ENCODE data around the gene BBS2. TPM values are rescaled to one million over a fixed set of nuclear protein-coding genes. Genes with fewer than 3 reads are reported as not detected.

The BBS2 gene
- total and polyA plus RNA-seq, 2 of the 13 experiments (the other 11 are each of a cell fraction or from before 2014, with no cell fraction given), result 59.7 to 68.3 TPM

GRCh38 chr16:56519459-56520250 is at the start of gene BBS2 (continued):
- peak; percentile 48; the same call in 1 of the 2 replicates for TF ChIP-seq HOXA3 (CRISPR knock-in tag; IDR thresholded peaks at IDR 0.05)
- TF ChIP-seq SRSF1 (optimal IDR thresholded peaks at IDR 0.05; ENCODE audit: low read depth, low read length), result peak; percentile 86
- TF ChIP-seq ZNF24 (IDR thresholded peaks at IDR 0.05), result no peak
- TF ChIP-seq TCF12 (IDR thresholded peaks at IDR 0.05), result no peak
- TF ChIP-seq TCF12 (CRISPR knock-in tag; IDR thresholded peaks at IDR 0.05), result peak; percentile 58; the same call in 1 of the 2 replicates
- no peak for TF ChIP-seq GABPA (IDR thresholded peaks at IDR 0.05; ENCODE audit: low read depth, low read length)
- TF ChIP-seq GABPA (CRISPR knock-in tag; IDR thresholded peaks at IDR 0.05; ENCODE audit: low read depth), result no peak
- no peak for TF ChIP-seq FOXK2 (IDR thresholded peaks at IDR 0.05)
- TF ChIP-seq TOE1 (CRISPR knock-in tag; IDR thresholded peaks at IDR 0.05), result peak; percentile 28; the same call in 1 of the 2 replicates
- no peak for TF ChIP-seq ZNF878 (CRISPR knock-in tag; IDR thresholded peaks at IDR 0.05)
- no peak for TF ChIP-seq GRHL1 (CRISPR knock-in tag; conservative IDR thresholded peaks at IDR 0.05)
- TF ChIP-seq CREB1 (IDR thresholded peaks at IDR 0.05), result no peak
- TF ChIP-seq CREB1 (CRISPR knock-in tag; IDR thresholded peaks at IDR 0.05), result no peak
- TF ChIP-seq FLYWCH1 (CRISPR knock-in tag; IDR thresholded peaks at IDR 0.05), result no peak
- TF ChIP-seq ZMAT3 (CRISPR knock-in tag; conservative IDR thresholded peaks at IDR 0.05), result 0 out of 2 replicates have a peak, but pooled peaks have one; percentile 43
- no peak for TF ChIP-seq ZNF619 (CRISPR knock-in tag; IDR thresholded peaks at IDR 0.05)
- TF ChIP-seq CBX5 (CRISPR knock-in tag; IDR thresholded peaks at IDR 0.05; ENCODE audit: borderline replicate concordance), result peak; percentile 23; the same call in 1 of the 2 replicates
- TF ChIP-seq CBFB (CRISPR knock-in tag; IDR thresholded peaks at IDR 0.05), result peak; percentile 86
- 0 out of 2 replicates have a peak, but pooled peaks have one; percentile 81 for TF ChIP-seq PAX8 (CRISPR knock-in tag; IDR thresholded peaks at IDR 0.05; ENCODE audit: borderline replicate concordance)
- TF ChIP-seq JUND (CRISPR knock-in tag; IDR thresholded peaks at IDR 0.05), result 0 out of 2 replicates have a peak, but pooled peaks have one; percentile 19
- TF ChIP-seq CHD2 (IDR thresholded peaks at IDR 0.05; ENCODE audit: low read depth, low read length), result no peak
- TF ChIP-seq ZNF230 (CRISPR knock-in tag; IDR thresholded peaks at IDR 0.05), result peak; percentile 68
- 0 out of 2 replicates have a peak, but pooled peaks have one; percentile 39 for TF ChIP-seq ZHX1 (CRISPR knock-in tag; IDR thresholded peaks at IDR 0.05; ENCODE audit: low read depth)
- TF ChIP-seq, protein P1, sequence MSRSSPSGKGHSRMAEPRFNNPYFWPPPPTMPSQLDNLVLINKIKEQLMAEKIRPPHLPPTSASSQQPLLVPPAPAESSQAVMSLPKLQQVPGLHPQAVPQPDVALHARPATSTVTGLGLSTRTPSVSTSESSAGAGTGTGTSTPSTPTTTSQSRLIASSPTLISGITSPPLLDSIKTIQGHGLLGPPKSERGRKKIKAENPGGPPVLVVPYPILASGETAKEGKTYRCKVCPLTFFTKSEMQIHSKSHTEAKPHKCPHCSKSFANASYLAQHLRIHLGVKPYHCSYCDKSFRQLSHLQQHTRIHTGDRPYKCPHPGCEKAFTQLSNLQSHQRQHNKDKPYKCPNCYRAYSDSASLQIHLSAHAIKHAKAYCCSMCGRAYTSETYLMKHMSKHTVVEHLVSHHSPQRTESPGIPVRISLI (CRISPR knock-in tag; IDR thresholded peaks at IDR 0.05; ENCODE audit: borderline replicate concordance), result no peak
- peak; percentile 42; the same call in 1 of the 2 replicates for TF ChIP-seq ZNF484 (CRISPR knock-in tag; IDR thresholded peaks at IDR 0.05; ENCODE audit: borderline replicate concordance, low read depth)
- peak; percentile 73; the same call in 1 of the 2 replicates for TF ChIP-seq IRX3 (CRISPR knock-in tag; IDR thresholded peaks at IDR 0.05; ENCODE audit: borderline replicate concordance, low read depth)
- TF ChIP-seq SOX5 (CRISPR knock-in tag; IDR thresholded peaks at IDR 0.05; ENCODE audit: borderline replicate concordance), result 0 out of 2 replicates have a peak, but pooled peaks have one; percentile 38

All from HepG2 (cell line).